Large intestine (tissue), 3 donors: Measurements from ENCODE around the gene VGLL3. TPM values are rescaled to one million over a fixed set of nuclear protein-coding genes. Genes with fewer than 3 reads are reported as not detected.
"Not testable (repeated sequence)": the region's sequence is repeated elsewhere in the genome, so short reads cannot be mapped to it uniquely, and the experiment has no call there.

Experiments
- DNase-seq, 2 donors: peaks; one replicate each; pipeline versions ENCODE4 v3.0.0 to v3.0.0-alpha.2; 2013
- H3K27ac ChIP-seq: one replicate; pipeline ENCODE4 v1.5.1; 2013; ENCODE audit warnings: low read length
- H3K27me3 ChIP-seq: 2 replicates; pipeline ENCODE4 v1.6.1; 2013; ENCODE audit warnings: low read length; ENCODE audit not compliant: control insufficient read depth, insufficient read depth
- H3K36me3 ChIP-seq: 2 replicates; pipeline ENCODE4 v1.6.1; 2013; ENCODE audit warnings: low read length; ENCODE audit not compliant: control insufficient read depth, insufficient read depth
- H3K4me1 ChIP-seq: one replicate; pipeline ENCODE4 v1.6.1; 2013; ENCODE audit warnings: low read length; ENCODE audit not compliant: control insufficient read depth, insufficient read depth
- H3K4me3 ChIP-seq: one replicate; pipeline ENCODE4 v1.5.1; 2013; ENCODE audit warnings: low read length
- H3K9me3 ChIP-seq: one replicate; pipeline ENCODE4 v1.6.1; 2013; ENCODE audit warnings: mild to moderate bottlenecking, low read depth, low read length, moderate library complexity; ENCODE audit not compliant: control insufficient read depth
- WGBS: methylation state at CpG from one replicate; pipeline ENCODE4 v1.1.5; 2013; ENCODE audit warnings: low lambda C conversion rate; ENCODE audit not compliant: insufficient coverage; 5-methylcytosine and 5-hydroxymethylcytosine counted together
- polyA plus RNA-seq: library from polyadenylated mRNA; unstranded; fragments of 120-200 nt; gene quantifications from one replicate; pipeline ENCODE4 v1.2.1, GENCODE V29; 2013

The VGLL3 gene
- polyA plus RNA-seq, 1 donor = 7.4 TPM

DNA sequence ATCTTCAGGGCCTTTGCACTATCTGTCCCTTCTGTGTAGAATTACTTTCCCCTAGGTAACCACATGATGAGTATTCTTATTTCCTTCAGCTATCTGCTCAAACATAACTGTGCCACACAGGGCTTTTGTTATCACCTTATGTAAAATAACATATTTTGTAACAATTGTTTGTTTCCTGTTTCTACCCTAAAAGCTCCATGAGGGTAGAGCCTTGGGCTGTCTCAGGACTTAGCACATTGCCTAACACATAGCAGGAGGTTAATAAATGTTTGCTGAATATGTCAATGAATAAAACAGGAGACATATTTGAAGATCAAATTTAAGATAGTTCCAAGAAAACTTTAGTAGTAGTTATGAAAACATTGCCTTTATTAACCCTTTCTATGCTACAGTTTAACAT is 14.7 kb downstream of the VGLL3 start:
- Histone ChIP-seq H3K9me3 (no peaks in the 10 kb centered on the region), H3K4me3 (no peak overlapping the region), H3K27ac (no peak overlapping the region), H3K27me3 (no peaks in the 10 kb centered on the region), H3K36me3 (peaks cover 6% of the 10 kb centered on the region), H3K4me1 (no peaks in the 10 kb centered on the region)
- DNase-seq = no peak

DNA sequence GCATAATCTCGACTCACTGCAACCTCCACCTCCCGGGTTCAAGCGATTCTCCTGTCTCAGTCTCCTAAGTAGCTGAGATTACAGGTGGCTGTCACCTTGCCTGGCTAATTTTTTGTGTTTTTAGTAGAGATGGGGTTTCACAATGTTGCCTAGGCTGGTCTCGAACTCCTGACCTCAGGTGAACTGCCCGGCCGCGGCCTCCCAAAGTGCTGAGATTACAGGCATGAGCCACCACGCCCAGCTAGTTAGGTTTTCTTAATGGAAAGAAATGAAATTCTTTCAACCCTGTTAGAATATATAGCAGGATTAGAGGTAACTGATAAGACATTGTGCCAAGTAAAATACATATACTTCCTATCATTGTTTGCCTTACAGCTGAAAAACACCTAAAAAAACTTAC is 16.8 kb downstream of the VGLL3 start:
- not testable (repeated sequence) for H3K4me1 ChIP-seq, H3K4me3 ChIP-seq, H3K9me3 ChIP-seq, H3K27me3 ChIP-seq, H3K36me3 ChIP-seq, DNase-seq, H3K27ac ChIP-seq
- 60% methylated on average over 2 of the region's 8 CpGs for WGBS

DNA sequence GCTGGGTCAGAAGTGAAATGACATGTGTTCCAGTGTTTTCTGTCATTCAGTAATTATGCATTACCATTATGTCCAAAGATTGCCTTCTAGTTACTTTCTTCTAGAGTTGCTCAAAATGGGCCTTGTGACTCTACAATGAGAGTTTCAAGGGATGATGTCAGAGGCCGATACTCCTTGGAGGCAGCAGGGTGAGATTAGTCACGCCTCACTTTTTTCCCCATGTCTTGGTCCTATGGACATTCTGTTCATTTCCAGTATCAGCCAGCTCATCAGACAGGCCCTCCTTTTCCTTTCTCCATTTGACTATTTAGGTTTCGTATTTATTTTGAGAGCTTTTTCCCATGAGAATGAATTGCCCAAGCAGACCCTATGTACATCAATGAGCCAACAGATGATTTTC is 17.5 kb downstream of the VGLL3 start:
- WGBS = 100% methylated on average over 1 of the region's 3 CpGs
- Histone ChIP-seq H3K4me1 (peaks cover 6% of the 10 kb centered on the region), H3K4me3 (no peak overlapping the region), H3K27ac (peak overlapping the region; percentile 53), H3K36me3 (peaks cover 6% of the 10 kb centered on the region), H3K27me3 (no peaks in the 10 kb centered on the region), H3K9me3 (peaks cover 3% of the 10 kb centered on the region)
- DNase-seq = peak in 1 of 2 donors; percentile 39

DNA sequence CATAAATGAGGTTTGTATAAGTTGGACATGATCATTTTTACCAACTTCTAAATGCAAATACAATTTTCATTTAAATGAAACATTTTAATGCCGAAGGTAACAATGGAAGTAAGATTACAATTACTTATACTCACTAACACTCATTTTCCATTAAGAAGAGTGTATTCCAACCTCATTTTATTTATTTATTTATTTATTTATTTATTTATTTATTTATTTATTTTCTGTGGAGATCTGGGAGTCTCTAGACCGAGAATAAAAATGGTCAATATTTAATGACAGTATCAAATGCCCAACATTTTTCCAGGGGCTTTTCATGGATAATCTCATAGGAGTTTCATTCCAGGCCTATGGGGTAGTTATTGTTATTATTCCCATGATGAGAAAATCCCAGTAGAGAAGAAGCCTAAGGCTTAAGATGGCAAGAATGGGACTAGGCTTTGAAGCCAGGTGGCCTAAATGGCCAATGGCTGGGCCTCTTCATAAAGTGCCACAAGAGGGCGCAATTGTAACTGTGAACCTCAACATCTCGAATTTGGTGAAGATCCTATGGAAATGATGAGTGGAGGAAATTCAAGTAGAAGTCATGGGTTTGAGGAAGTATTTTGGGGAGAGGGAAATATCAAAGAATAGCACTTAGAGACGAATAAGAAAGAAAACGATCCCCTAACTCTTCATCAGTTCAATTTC is 21.3 kb downstream of the VGLL3 start:
- Histone ChIP-seq H3K36me3 (no peaks in the 10 kb centered on the region), H3K4me1 (peaks cover 23% of the 10 kb centered on the region), H3K4me3 (no peak overlapping the region), H3K27me3 (no peaks in the 10 kb centered on the region), H3K27ac (no peak overlapping the region), H3K9me3 (peaks cover 3% of the 10 kb centered on the region)
- no peak for DNase-seq
- 66% methylated on average over 5 of the region's 6 CpGs for WGBS

DNA sequence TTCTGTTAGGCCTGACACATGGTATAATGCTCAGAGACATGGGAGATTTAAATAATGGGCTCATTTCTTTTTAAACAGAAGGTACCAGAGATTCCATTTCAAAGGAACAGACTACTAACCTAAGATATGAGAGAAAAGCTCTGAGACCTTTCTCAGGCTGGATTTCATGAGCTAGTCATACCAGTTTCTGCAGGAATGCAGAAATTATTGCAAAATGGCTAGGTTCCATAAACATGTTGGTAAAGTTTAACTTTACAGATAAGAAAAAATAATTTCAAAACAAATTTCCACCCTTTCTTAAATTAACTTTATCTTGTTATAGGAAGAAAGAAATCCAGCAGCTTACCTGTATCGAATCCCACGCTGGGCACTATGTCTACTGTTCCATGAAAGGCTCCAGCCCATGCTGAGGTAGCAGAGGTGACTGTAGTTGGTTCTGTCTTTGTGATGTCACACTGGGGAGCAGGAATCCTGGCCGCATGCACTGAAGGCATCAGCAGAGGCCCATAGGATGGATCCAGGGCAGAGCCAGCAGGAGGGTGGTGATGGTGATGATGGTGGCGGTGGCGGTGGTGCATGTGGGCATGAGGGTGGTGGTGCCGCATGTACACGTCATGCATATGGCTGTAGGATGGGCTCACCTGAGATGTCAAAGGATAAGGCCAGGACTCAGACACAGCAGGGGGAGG is 22.6 kb downstream of the VGLL3 start:
- DNase-seq = peak; percentile 34 to 69
- H3K27ac ChIP-seq = peak overlapping the region; percentile 81

GRCh38 chr3:86967062-86967461 is 23.9 kb downstream of the VGLL3 start:
- Histone ChIP-seq H3K27me3 (no peaks in the 10 kb centered on the region), H3K27ac (peak overlapping the region; percentile 81), H3K9me3 (peaks cover 3% of the 10 kb centered on the region), H3K4me1 (peaks cover 25% of the 10 kb centered on the region), H3K36me3 (no peaks in the 10 kb centered on the region), H3K4me3 (no peak overlapping the region)
- no CpG with 5 or more reads among the region's 2 CpGs for WGBS
- peak in 1 of 2 donors; percentile 9 for DNase-seq

More for the DNA sequence above, 22.6 kb downstream of the VGLL3 start:
- no peaks in the 10 kb centered on the region for H3K36me3 ChIP-seq
- no CpG with 5 or more reads among the region's 7 CpGs for WGBS
- H3K4me1 ChIP-seq = peaks cover 23% of the 10 kb centered on the region
- no peak overlapping the region for H3K4me3 ChIP-seq
- peaks cover 3% of the 10 kb centered on the region for H3K9me3 ChIP-seq
- H3K27me3 ChIP-seq = no peaks in the 10 kb centered on the region

- Histone ChIP-seq H3K9me3 (peaks cover 3% of the 10 kb centered on the region), H3K27me3 (no peaks in the 10 kb centered on the region), H3K27ac (no peak overlapping the region), H3K4me1 (peaks cover 31% of the 10 kb centered on the region), H3K4me3 (no peak overlapping the region), H3K36me3 (no peaks in the 10 kb centered on the region)
- 92% methylated on average over 2 of the region's 3 CpGs for WGBS
- DNase-seq = peak; percentile 28 to 50
Observed at GRCh38 chr3:86965166-86965565, 25.8 kb downstream of the VGLL3 start.

- no peaks in the 10 kb centered on the region for H3K36me3 ChIP-seq
- peaks cover 26% of the 10 kb centered on the region for H3K4me1 ChIP-seq
- H3K9me3 ChIP-seq = peaks cover under 1% of the 10 kb centered on the region
- DNase-seq = peak; percentile 36 to 59
- no peaks in the 10 kb centered on the region for H3K27me3 ChIP-seq
- WGBS = no CpG with 5 or more reads among the region's 1 CpG
- H3K4me3 ChIP-seq = no peak overlapping the region
- no peak overlapping the region for H3K27ac ChIP-seq
Observed at GRCh38 chr3:86963611-86964010, 27.3 kb downstream of the VGLL3 start.

- H3K27me3 ChIP-seq = no peaks in the 10 kb centered on the region
- no CpG with 5 or more reads among the region's 3 CpGs for WGBS
- H3K9me3 ChIP-seq = no peaks in the 10 kb centered on the region
- peaks cover 8% of the 10 kb centered on the region for H3K4me1 ChIP-seq
- no peak for DNase-seq
- no peak overlapping the region for H3K4me3 ChIP-seq
- H3K36me3 ChIP-seq = no peaks in the 10 kb centered on the region
- H3K27ac ChIP-seq = no peak overlapping the region
Observed at GRCh38 chr3:86961297-86961696, 29.7 kb downstream of the VGLL3 start.

DNA sequence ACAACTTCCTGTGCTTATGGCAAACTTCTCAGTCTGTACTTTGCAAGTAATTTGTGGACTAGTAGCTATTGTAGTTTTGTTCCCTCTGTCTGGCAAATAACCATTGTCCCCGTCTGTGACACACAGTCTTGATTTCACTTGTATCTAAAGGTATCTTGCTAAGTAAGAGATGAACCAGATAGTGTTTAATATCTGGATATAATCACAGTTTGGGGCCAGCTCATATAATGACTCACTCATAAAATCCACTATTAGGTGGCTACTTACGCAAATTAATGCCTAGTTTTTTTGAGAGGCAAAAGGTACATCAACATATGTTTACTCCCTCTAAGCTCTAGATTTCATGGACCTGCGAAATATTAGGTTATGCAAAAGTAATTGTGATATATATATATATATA is 30.4 kb downstream of the VGLL3 start:
- Histone ChIP-seq H3K36me3 (no peaks in the 10 kb centered on the region), H3K27ac (no peak overlapping the region), H3K9me3 (no peaks in the 10 kb centered on the region), H3K27me3 (no peaks in the 10 kb centered on the region), H3K4me1 (peaks cover 8% of the 10 kb centered on the region), H3K4me3 (no peak overlapping the region)
- WGBS = no CpG with 5 or more reads among the region's 3 CpGs
- DNase-seq = no peak

DNA sequence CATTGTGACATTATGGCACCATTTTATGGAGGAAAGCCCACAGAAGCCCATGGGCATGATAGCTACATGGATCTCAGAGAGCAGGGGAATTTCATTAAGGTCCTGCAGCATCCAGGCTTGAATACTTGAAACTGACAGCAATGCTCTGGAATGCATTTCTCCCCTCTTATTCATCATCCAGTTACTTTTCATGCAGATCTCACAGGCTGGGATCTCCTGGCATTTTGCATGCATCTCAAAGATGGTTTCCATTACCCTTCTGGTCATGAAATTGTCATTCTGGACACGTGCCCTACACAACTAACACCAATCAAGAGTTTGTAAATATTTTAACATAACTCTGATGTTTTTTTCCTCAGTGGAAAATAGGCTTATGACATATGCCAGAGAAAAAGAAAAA is 32.4 kb downstream of the VGLL3 start:
- Histone ChIP-seq H3K9me3 (no peaks in the 10 kb centered on the region), H3K4me3 (no peak overlapping the region), H3K27ac (no peak overlapping the region), H3K27me3 (no peaks in the 10 kb centered on the region), H3K4me1 (peaks cover 8% of the 10 kb centered on the region), H3K36me3 (no peaks in the 10 kb centered on the region)
- WGBS = no CpG with 5 or more reads among the region's 1 CpG
- DNase-seq = no peak
